Muscle of arm (tissue), 12 donors: ENCODE data around the gene MYO7A. TPM values are rescaled to one million over a fixed set of nuclear protein-coding genes. Genes with fewer than 3 reads are reported as not detected.

Source experiments
- polyA plus RNA-seq, 12 donors: library from polyadenylated mRNA; unstranded; fragments of 120-200 nt; gene quantifications; one replicate each; pipeline ENCODE4 v1.2.1, GENCODE V29; 2013; ENCODE audit not compliant: insufficient read length in 12 of 12

Gene MYO7A
- polyA plus RNA-seq, 12 donors = 2.0 to 15.0 (median 4.2) TPM; not detected in 1

Other genes starting within 250 kb of the MYO7A start
- gene B3GNT6, start 93.8 kb upstream of the MYO7A start, polyA plus RNA-seq = not detected
- gene CAPN5, start 61.3 kb upstream of the MYO7A start, polyA plus RNA-seq = 10 to 100 TPM in 8 of 12 donors, 1 to 10 TPM in 3, not detected in 1; 7.9 to 29.4 (median 11.0) TPM
- gene OMP, start 25.4 kb upstream of the MYO7A start, polyA plus RNA-seq = not detected
- gene GDPD4, start 173.4 kb downstream of the MYO7A start, polyA plus RNA-seq = 1 to 10 TPM in 2 of 12 donors, under 1 TPM in 7, not detected in 3; 0.22 to 1.5 (median 0.30) TPM